AG04450 (cell line): ENCODE data around the gene FCHO2. TPM values are rescaled to one million over a fixed set of nuclear protein-coding genes. Genes with fewer than 3 reads are reported as not detected.
"Not testable (repeated sequence)": the region's sequence is repeated elsewhere in the genome, so short reads cannot be mapped to it uniquely, and the experiment has no call there.

ENCODE experiments used
- CTCF ChIA-PET: fragments of 300-600, 350-600 bp; formaldehyde crosslinking; extraction: SDS; loops from one replicate; lab custom pipeline; 2022; ENCODE audit warnings: antibody characterized with exemption, inconsistent platforms; lab: Charles Lee
- POLR2A ChIA-PET: fragments of 350-600 bp; formaldehyde crosslinking; extraction: SDS; loops from one replicate; lab custom pipeline; 2021; ENCODE audit warnings: antibody characterized with exemption, inconsistent platforms; lab: Yijun Ruan, JAX
- DNase-seq: peaks from one replicate; pipeline ENCODE4 v3.0.0-alpha.2; 2011; ENCODE audit warnings: low read depth, low spot score
- H3K27ac ChIP-seq: one replicate; pipeline ENCODE4 v1.5.1; 2012; ENCODE audit warnings: low read depth, low read length, control low read depth
- H3K27me3 ChIP-seq: one replicate; pipeline ENCODE4 v1.6.0; 2012; ENCODE audit warnings: low read length; ENCODE audit not compliant: control insufficient read depth, insufficient read depth
- H3K4me3 ChIP-seq: 2 replicates; pipeline ENCODE4 v1.5.1; 2011; ENCODE audit warnings: mild to moderate bottlenecking, low read depth, low read length, control low read depth
- H3K9me3 ChIP-seq: 2 replicates; pipeline ENCODE4 v1.5.1; 2012; ENCODE audit warnings: low read length; ENCODE audit not compliant: control insufficient read depth, insufficient read depth
- CTCF ChIP-seq: IDR thresholded peaks from 2 replicates; pipeline ENCODE4 v1.5.1; 2011; ENCODE audit warnings: low read depth, low read length, control low read depth, inconsistent platforms
- polyA plus RNA-seq: library from polyadenylated mRNA; depleted of rRNA; stranded (reverse); fragments of >200 nt; gene quantifications from 2 replicates; pipeline ENCODE4 v1.2.3, GENCODE V29; 2011

FCHO2 gene
- polyA plus RNA-seq, 1 experiment: 10.4 TPM

GRCh38 chr5:72955143-72955767 lies 586 bp upstream of the FCHO2 start:
- Histone ChIP-seq H3K27me3 (no peaks in the 10 kb centered on the region), H3K4me3 (peak overlapping the region; percentile 72), H3K9me3 (no peaks in the 10 kb centered on the region), H3K27ac (peak overlapping the region; percentile 96)
- CTCF ChIA-PET: interaction anchor here (0.6 to 1.4 kb wide), 3 partner anchors 185 to 260 kb away, joined by 3 to 6 read pairs (median 6); no protein-coding TSS in a partner anchor
- DNase-seq: no peak
- no peak for TF ChIP-seq CTCF
- POLR2A ChIA-PET: interaction anchor here (0.7 to 1.6 kb wide), 2 partner anchors 37 to 421 kb away, joined by 4 to 6 read pairs; no protein-coding TSS in a partner anchor

- CTCF ChIA-PET: interaction anchor here (0.9 to 2.2 kb wide), 5 partner anchors 126 to 493 kb away, joined by 3 to 10 read pairs (median 4); no protein-coding TSS in a partner anchor
- no peak for DNase-seq
- POLR2A ChIA-PET: interaction anchor here (0.5 to 0.7 kb wide), 4 partner anchors 10 to 58 kb away, joined by 3 to 10 read pairs (median 4); no protein-coding TSS in a partner anchor
- peak overlapping the region; percentile 65 for H3K27ac ChIP-seq
- no peak for TF ChIP-seq CTCF
- no peaks in the 10 kb centered on the region for H3K27me3 ChIP-seq
- H3K9me3 ChIP-seq: no peaks in the 10 kb centered on the region
- H3K4me3 ChIP-seq: peak overlapping the region; percentile 72
Observed at GRCh38 chr5:72956324-72957140, 691 bp downstream of the FCHO2 start.

- Histone ChIP-seq H3K27me3 (no peaks in the 10 kb centered on the region), H3K4me3 (peak overlapping the region; percentile 72), H3K27ac (no peak overlapping the region), H3K9me3 (no peaks in the 10 kb centered on the region)
- no peak for DNase-seq
- ChIA-PET CTCF (interaction anchor here (1.5 to 2.2 kb wide), 3 partner anchors 259 to 492 kb away, joined by 4 to 10 read pairs (median 8); no protein-coding TSS in a partner anchor), POLR2A (no interaction called here)
- no peak for TF ChIP-seq CTCF
Observed at GRCh38 chr5:72957337-72957736, 1.5 kb downstream of the FCHO2 start.

- no peak for TF ChIP-seq CTCF
- no peaks in the 10 kb centered on the region for H3K27me3 ChIP-seq
- no peak overlapping the region for H3K4me3 ChIP-seq
- ChIA-PET CTCF (no interaction called here), POLR2A (no interaction called here)
- no peaks in the 10 kb centered on the region for H3K9me3 ChIP-seq
- H3K27ac ChIP-seq: no peak overlapping the region
- DNase-seq: no peak
Observed at GRCh38 chr5:72959257-72959656, 3.4 kb downstream of the FCHO2 start.

- H3K27me3 ChIP-seq, DNase-seq, CTCF ChIA-PET, H3K9me3 ChIP-seq, H3K4me3 ChIP-seq, POLR2A ChIA-PET, H3K27ac ChIP-seq: not testable (repeated sequence)
Observed at GRCh38 chr5:72974481-72974880, 18.6 kb downstream of the FCHO2 start.

- H3K27ac ChIP-seq, CTCF ChIA-PET, DNase-seq, H3K9me3 ChIP-seq, H3K27me3 ChIP-seq, POLR2A ChIA-PET, H3K4me3 ChIP-seq: not testable (repeated sequence)
Observed at GRCh38 chr5:72976810-72977209, 21.0 kb downstream of the FCHO2 start.
